Measurements from ENCODE around the gene ACTMAP. TPM values are rescaled to one million over a fixed set of nuclear protein-coding genes. Genes with fewer than 3 reads are reported as not detected.
"Not testable (repeated sequence)": the region's sequence is repeated elsewhere in the genome, so short reads cannot be mapped to it uniquely, and the experiment has no call there.

Gene ACTMAP, protein sequence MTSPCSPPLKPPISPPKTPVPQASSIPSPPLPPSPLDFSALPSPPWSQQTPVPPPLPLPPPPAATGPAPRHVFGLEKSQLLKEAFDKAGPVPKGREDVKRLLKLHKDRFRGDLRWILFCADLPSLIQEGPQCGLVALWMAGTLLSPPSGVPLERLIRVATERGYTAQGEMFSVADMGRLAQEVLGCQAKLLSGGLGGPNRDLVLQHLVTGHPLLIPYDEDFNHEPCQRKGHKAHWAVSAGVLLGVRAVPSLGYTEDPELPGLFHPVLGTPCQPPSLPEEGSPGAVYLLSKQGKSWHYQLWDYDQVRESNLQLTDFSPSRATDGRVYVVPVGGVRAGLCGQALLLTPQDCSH
- 10.6 TPM for polyA plus RNA-seq (2013, experiment 1 of 2; ENCODE audit: insufficient read length)
- polyA plus RNA-seq (2013, experiment 2 of 2; ENCODE audit: insufficient read length) = 9.0 TPM

DNA sequence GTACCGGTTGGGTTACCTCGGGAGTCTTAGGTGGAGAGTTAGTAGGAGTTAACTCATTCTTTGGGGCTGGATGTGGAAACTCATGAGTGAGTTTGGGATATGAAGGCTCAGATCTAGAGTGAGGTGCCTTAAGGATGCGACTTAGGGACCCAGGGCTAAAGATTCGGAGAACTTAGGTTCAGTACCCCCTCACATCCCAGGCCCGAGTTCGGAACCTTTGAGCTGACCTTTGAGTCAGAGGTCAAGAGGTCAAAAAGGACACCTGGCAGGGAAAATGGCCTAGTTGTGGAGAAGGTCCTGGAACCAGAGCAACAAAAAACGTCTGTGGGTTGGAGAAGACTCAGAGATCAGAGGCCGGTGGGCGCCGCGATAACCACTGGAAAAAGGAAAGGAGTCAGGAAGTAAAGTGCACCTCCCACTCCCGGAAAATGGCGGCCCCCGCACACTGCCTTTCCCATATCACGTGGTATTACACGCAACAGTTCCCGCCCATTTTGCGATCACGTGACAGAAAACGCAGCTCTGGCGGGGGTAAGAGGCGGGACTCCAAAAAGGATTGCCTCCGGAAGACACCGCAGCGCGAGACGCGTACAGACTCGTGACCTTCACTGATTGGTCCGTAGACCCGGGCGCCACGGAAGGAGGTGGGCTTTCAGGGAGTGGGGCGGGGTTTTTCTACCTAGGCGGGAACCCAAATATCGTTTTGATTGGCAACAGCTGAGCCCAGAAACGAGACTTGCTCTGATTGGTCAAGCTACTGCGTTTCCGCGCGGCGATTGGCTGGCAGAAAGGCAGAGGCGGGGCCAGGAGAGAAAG, at the start of gene ACTMAP:
Gene ACTMAP, minus strand, starts transcription at position 420 of the 816 bp plus-strand sequence. CDS start 674 bp downstream, outside the sequence.
- peak; percentile 100 for DNase-seq

DNA sequence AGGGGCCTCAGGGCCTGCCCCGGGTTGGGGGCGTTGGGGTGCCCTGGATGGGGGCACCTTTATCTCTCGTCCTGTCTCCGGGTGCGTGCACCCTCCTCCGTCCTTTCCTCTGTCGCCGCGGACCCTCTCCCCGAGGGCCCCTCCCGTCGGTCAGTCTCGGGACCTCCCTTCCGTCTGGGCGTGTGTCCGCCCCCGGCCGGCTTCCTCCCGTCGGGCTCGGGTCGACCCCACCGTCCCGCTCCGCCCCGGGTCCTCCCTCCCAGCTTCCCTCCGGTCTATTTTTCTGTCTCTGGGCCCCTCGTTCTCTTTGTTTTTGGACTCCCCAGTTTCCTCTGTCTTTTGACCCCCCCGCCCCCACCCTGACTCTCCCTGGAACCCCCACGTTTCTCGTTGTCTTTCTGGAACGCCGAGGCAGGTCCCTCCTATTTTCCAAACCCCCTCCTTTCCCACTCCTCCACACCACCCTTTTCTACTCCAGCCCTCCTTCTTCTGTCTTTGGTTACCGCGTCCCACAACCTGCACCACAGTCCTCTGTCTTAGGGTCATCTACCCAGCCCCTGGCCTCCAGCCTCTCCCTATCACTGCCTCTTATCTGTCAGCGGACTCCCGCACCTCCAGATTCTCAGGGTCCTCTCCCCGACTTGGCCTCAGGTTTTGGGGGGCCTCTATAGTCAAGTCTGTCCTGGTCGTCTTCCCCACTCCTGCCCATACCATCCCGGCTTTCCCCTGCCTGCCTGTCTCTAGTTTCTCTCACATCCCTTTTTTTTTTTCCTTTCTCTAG, 49.5 kb upstream of the ACTMAP start:
- DNase-seq = peak; percentile 38

DNA sequence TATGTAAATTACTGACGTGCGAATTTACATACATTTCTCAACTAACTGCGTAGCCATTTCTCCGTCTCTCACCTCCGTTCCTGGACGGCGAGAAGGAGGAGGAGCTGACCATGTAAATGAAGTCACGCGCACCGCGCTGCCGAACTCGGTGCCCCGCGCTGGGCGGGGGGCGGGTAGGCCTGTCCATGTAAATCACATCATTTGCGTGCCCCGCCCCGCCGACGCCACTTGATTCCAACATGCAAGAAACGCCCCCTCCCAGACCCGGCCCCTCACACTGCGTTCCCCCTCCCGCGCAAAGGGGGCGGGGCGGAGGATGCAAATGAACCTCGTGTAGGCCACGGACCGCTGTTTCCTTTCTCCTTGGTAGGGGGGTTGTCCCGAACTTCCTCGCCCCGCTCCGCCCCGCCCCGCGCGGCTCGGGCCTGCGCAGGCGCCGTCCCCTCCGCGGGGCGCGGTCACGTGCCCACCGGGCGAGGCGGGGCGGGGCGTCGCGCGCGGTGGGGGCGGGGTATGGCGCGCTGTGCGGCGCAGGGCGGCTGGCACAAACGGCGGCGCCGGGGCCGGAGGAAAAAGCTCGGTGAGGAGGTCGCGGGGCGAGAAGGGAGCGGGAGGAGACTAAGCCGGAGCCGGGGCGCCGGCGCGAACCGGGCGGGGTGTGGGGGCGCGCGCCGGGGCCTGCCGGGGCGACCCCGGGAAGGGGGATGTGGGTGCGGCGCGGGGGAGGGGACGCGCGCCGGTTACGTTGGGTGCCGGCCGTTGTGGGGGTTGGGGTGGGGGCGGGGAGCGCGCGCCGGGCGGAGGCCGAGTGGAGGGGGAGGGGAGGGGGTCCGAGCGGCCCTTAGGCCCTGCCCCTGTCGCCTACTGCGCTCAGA, 48.6 kb upstream of the ACTMAP start, which contains the start of gene EGLN2:
Gene EGLN2, plus strand, starts transcription at position 509 of the 875 bp plus-strand sequence. CDS start 1,382 bp downstream, outside the sequence.
- DNase-seq = peak; percentile 100

DNA sequence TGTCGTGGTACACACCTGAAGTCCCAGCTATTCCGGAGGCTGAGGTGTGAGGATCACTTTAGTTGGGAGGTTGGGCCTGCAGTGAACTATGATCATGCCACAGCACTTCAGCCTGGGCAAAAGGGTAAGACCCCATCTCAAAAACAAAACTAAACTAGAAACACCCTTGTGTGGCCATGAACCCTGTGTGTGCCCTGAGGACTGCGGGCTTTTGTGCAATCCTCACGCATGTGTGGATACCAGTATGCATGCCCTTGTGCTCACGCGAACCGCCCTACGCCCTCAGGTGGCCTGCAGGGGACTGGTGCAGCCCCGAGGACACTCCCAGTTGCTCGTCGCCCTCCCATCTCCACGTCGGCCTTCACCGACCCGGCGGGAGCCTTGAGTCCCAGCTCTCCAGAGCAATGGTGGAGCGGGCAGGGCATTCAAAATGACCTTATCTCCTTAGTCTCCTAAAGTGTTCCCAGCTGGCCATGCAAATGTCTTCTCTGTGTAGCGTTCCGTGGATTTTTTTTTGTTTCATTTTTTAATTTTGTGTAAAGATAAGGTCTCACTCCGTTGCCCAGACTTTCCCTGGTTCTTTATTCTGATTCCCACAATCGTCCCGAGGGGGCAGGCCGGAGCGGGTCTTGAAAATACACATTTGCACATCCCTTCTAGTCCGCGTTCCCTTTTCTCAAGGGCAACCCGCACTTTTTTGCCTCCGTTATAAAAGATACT, 47.8 kb upstream of the ACTMAP start:
- peak; percentile 61 for DNase-seq

DNA sequence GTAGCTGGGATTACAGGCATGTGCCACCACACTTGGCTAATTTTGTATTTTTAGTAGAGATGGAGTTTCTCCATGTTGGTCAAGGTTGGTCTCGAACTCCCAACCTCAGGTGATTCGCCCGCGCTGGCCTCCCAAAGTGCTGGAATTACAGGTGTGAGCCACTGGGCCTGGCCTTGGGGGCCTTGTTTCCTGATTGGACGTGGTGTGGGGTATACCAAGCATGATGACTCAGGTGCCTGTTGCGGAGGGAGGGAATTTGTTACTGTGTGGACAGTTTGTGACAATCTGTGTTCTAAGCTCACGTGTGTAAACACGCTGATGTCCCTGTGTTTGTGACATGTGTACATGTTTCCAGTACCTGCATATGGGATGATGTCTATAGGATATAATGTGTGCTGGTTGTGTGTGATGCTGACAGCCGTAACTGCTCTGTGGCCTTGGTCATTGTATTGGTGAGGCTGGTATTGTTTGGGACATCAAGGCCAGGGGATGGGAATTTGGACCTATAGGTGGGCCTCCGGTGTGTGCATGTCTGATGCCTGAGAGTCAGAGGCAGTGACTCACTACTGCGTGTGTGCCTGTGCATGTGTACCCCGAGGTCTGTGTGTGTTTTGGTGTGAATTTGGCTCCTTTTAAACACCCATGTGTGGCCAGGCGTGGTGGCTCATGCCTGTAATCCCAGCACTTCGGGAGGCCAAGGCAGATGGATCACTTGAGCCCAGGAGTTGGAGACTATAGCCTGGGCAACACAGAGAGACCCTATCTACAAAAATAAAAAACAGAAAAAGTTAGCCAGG, 47.1 kb upstream of the ACTMAP start:
- no peak for DNase-seq

DNA sequence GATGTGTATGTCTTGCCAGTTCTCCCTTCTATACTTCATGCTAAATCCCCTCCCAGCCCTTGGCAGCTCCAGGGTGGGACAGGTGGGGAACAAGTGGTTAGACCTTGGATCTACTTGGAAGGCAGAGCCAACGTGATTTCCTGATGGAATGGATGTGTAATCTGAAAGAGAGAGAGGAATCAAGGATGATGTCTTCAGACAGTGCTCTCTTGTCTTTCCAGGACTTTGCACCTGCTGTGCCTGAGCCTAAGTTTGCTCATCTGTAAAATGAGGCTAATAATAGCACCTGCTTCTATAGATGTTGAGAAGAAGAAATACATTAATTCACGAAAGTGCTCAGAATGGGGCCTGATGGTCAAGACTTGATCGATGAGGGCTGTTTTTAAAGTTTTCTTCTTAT, 41.7 kb upstream of the ACTMAP start:
- no peak for DNase-seq

DNA sequence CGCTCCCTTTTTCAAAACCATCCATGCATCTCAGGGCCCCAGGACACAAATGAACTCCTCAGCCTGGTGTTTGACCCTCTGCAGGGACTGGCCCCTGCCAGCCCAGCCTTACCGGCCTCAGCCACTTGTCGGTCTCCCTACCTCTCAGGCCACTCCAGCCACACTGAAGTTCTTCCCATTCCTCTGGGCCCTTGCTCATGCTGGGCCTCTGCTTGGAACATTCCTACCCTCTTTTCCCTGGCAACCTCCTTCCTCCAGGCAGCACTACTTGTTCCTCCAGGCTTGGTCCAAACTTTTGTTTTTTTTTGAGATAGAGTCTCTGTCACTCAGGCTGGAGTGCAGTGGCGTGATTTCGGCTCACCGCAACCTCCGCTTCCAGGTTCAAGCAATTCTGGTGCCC, 41.1 kb upstream of the ACTMAP start:
- no peak for DNase-seq

DNA sequence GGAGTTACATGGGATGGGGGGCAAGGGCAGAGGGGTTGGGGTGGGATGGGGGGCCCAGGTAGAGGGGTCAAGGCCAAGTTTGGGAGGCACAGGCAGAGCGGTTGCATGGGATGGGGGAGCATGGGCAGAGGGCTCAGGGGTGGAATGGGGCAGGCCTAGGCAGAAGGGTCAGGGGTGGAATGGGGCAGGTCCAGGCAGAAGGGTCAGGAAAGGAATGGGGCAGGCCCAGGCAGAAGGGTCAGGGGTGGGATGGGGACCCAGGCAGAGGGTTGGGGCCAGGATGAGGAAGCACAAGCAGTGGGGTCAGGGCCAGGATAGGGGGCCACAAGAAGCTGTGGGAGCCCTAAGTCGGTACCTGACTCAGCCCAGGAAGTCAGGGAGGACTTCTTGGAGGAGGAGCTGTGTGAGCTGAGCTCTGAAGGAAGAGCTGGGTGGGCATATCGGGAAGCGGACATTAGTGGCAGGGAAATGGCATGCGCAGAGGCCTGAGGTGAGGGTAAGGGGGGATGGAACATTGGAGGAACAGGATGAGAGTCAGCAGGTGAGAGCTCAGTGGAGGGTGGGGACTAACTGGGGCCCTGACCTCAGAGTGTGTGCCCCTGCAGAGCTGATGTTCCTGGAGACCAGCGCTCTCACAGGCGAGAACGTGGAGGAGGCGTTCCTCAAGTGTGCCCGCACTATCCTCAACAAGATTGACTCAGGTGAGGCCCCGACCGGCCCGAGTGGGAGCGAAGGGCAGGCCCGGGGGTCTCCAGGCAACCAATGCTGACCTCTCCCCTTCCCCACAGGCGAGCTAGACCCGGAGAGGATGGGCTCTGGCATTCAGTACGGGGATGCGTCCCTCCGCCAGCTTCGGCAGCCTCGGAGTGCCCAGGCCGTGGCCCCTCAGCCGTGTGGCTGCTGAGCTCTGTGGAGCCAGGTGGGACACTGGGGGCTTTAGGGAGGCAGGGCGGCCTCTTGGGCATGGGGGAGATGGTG, 36.1 kb upstream of the ACTMAP start:
- no peak for DNase-seq

DNA sequence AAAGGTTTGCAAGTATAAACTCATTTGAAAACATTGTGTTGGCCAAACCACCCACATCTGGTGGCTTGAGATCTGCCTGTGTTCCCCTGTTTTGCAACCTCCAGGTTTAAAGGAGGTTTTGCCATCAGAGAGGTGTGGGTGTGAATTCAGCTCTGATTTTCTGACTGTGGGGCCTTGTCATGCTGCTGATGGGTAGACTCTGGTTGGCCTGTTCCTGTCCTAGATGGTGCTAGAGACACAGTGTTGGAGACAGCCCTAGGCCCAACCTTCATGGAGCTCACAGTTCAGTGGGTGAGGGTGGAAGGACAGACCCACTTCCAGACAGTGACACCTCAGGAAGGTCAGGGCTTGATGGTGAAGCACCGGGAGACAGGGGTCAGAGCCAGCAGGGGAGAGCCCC, 35.2 kb upstream of the ACTMAP start:
- no peak for DNase-seq

DNA sequence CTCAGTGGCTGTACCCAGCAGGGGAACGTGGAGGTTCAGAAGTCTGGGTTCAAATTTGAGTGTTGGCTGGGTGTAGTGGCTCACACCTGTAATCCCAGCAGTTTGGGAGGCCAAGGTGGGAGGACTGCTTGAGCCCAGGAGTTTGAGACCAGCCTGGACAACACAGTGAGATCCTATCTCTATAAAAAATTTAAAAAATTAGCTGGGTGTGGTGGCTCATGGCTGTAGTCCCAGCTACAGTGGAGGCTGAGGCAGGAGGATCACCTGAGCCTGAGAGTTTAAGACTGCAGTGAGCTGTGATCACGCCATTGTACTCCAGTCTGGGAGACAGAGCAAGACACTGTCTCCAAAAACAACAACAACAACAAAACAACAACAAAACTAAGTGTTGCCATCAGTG, 33.9 kb upstream of the ACTMAP start:
- DNase-seq = not testable (repeated sequence)

DNA sequence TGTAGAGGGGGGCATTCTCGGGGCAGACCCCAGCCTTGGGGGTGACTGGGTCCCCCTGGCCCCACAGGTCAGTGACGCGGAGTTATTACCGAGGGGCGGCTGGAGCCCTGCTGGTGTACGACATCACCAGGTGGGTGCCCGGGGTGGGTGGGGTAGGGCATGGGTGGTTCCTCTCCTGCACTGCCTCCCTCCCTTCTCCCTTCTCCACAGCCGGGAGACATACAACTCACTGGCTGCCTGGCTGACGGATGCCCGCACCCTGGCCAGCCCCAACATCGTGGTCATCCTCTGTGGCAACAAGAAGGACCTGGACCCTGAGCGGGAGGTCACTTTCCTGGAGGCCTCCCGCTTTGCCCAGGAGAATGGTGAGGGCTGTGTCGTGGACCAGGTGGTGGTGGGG, 33.4 kb upstream of the ACTMAP start:
- no peak for DNase-seq

DNA sequence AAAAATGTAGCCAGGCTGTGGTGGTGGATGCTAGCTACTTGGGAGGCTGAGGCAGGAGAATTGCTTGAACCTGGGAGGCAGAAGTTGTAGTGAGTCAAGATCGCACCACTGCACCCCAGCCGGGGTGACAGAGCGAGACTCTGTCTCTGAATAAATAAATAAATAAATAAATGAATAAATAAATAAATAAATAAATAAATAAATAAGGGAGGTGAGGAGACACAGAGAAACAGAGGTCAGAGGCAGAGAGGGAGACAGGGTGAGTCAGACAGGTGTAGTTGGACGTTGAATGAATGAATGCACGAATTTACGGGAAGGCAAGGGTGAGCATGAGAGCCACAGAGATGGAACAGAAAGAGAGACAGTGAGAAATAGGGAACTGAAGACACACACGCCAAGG, 30.9 kb upstream of the ACTMAP start:
- no peak for DNase-seq

DNA sequence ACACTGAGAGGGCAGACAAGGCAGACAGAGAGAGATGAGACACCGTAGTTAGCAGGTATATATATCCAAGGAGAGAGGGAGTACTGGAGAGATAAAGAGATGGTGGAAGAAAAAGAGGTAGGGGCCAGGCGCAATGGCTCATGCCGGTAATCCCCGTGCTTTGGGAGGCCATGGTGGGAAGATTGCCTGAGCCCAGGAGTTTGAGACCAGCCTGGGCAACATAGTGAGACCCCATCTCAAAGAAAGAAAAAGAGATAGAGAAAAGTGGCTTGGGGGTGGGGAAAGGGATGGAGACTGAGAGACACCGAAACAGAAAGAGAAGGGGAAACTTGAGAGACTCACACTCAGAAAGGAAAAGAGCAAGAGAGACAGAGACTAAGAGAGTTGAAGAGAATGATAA, 30.3 kb upstream of the ACTMAP start:
- DNase-seq = no peak

DNA sequence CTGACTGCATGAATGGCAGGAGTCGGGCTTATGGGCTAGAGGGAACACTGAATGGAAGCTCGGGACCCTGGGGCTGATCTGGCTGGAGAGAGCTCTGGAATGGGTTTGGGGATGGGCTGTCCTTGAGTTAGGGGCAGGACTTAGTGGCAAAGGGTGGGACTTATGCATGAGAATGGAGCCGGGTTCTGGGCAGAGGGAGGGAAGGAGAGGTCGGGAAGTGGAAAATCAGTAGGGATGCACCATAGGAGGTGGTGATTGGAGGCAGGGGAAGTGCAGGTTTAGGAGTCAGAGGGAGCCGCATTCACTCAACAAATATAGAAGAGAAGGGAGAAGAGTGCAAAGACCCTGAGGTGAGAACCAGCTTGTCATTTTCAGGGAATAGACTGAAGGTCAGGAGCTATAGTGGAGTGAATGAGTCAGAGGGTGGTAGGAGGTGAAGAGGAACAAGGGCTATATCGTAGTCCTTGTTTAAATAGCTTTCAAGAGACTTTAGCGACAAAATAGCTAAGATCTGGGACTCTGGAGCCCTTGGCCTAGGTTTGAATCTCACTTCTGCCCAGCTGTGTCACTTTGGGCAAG, 28.5 kb upstream of the ACTMAP start:
- no peak for DNase-seq

DNA sequence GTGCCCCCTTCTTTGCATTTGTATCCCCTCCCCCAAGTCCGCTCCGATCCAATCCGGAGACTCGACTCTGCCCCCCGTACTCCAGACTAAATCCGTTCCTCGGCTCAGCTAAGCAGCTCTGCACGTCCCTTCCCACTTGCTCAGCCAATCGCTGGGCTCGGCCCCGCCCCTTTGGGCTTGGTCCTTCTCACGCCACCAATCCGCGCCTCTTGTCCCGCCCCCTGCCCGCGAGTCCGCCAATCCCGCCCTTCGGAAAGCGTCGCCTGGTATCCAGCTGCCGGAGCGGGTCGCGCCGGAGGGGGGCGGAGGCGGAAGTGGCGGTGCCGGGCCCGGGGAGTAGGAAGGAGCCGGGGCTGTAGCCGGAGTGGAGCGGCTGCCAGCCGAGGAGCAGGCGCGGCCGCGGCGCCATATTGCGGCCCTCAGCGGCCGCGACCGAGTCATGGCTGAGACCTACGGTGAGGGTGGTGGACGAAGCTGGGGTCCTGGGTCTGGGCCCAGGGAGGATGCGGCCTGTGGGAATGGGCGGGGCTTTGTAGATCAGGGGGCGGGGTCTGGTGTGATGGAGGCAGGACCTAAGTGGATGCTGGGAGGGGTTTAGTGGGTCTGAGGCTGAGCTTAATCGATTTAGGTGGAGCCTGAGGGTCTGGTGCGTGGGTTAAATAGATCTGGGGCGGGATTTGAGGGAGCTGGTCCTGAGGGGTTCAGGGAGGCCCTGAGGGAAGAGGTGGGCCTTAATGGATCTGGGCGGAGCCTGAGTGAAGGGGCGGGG, 27.8 kb upstream of the ACTMAP start, which contains the start of gene RAB4B:
Gene RAB4B, plus strand, starts transcription at position 311 of the 769 bp plus-strand sequence. Its CDS starts 129 bp downstream, at position 440.
- peak; percentile 100 for DNase-seq

DNA sequence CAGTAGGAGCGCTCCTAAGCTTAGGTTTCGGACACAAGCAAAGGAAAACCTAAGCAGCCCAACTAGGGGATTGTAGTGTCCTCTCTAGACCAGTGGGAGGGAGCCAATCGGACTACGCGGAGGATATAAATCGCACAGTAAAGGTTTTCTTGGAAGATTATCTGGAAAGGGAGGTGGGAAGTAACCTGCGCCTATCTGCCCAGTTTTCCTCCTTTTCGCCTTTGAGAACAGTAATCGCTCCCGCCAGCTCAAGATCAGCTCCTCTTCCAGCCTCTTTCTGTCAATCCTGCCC, 27.3 kb upstream of the ACTMAP start:
- no peak for DNase-seq

DNA sequence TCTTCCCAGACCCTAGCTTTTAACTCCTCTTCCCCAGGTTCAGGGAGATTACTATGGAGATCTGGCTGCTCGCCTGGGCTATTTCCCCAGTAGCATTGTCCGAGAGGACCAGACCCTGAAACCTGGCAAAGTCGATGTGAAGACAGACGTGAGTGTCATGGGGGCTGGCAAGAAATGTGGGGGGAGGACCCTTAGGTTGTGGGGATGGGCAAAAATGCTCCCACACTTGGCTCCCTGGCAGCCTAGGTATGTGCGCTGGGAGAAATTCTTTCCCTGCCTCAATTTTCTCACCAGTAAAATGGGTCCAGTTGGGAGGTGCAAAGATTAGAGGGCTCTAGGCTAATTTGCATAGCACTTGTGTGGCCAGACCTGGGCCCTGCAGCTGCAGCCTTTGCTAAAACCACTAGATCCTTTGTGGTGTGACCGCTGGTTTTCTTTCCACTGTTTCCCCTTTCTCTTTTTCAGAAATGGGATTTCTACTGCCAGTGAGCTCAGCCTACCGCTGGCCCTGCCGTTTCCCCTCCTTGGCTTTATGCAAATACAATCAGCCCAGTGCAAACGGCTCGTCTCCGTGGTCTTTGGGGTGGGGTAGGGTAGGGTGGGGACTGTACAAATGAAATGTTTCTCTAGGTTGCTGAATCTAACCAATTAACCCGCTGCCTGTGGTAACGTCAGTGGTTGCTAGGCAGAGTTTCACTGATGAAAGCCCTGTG, 26.8 kb upstream of the ACTMAP start:
- peak; percentile 92 for DNase-seq
